T-helper 2 cell (primary cell): ENCODE results near the gene LTN1.
"Not testable (repeated sequence)": the region's sequence is repeated elsewhere in the genome, so short reads cannot be mapped to it uniquely, and the experiment has no call there.

Source experiments
- DNase-seq, 5 experiments: peaks; one replicate each; pipeline versions ENCODE4 v3.0.0 to v3.0.0-alpha.2; 2012 to 2022

LTN1 gene

GRCh38 chr21:28988146-28988545 lies 4.5 kb downstream of the LTN1 start:
- DNase-seq: not testable (repeated sequence)

DNA sequence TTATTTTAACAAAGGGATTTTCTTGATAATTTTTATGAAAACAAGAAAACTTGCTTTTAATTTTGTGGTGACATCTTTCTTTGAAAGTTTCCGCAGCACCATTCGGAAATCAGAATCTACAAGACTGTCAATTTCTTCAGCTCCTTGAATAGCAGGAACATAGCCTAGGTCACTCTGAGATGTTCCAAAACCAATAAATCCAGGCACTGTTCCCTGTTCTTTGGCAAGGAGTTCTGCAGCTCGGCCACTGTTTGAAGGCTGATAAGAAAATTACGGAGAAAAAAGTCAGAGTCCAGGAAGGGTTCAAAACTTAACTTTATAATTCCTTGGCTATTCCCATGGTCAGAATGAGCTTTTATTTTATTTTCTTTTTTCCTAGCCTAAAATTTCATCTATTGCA lies 6.0 kb downstream of the LTN1 start:
- DNase-seq: no peak

- DNase-seq: no peak
These were observed 10.0 kb downstream of the LTN1 start for GRCh38 chr21:28982637-28983036.

- DNase-seq: no peak
These were observed 13.6 kb downstream of the LTN1 start for GRCh38 chr21:28979092-28979491.

- no peak for DNase-seq
These were observed 17.3 kb downstream of the LTN1 start for GRCh38 chr21:28975397-28975796.

GRCh38 chr21:28974531-28975227 lies 18.0 kb downstream of the LTN1 start:
- DNase-seq: no peak

- no peak for DNase-seq
These were observed 20.3 kb downstream of the LTN1 start for GRCh38 chr21:28972398-28972797.

GRCh38 chr21:28971171-28971570 lies 21.5 kb downstream of the LTN1 start:
- no peak for DNase-seq

DNA sequence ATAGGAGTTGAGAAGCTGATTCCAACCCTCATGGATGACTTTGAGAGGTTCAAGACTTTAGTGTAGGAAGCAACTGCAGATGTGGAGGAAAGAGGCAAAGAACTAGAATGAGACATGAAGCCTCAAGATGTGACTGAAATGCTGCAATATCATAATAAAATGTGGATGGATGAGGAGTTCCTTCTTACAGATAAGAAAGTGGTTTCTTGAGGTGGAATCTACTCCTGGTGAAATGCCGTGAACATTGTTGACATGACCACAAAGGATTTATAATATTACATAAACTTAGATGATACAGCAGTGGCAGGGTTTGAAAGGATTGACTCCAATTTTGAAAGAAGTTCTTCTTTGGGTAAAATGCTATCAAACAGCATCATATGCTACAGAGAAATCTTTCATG lies 28.8 kb downstream of the LTN1 start:
- DNase-seq: no peak

DNA sequence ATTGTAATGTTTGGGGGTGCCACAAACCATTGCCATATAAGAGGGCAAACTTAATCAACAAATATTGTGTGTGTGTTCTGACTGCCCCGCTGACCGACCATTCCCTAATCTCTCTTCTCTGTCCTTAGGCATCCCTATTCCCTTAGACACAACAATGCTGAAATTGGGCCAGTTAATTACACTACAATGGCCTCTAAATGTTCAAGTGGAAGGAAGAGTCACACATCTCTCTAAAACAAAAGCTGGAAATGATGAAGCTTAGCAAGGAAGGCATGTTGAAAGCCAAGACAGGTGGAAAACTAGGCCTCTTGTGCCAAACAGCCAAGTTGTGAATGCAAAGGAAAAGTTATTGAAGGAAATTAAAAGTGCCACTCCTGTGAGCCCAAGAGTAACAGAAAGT lies 30.2 kb downstream of the LTN1 start:
- no peak for DNase-seq

GRCh38 chr21:28961927-28962326 lies 30.8 kb downstream of the LTN1 start:
- no peak for DNase-seq

DNA sequence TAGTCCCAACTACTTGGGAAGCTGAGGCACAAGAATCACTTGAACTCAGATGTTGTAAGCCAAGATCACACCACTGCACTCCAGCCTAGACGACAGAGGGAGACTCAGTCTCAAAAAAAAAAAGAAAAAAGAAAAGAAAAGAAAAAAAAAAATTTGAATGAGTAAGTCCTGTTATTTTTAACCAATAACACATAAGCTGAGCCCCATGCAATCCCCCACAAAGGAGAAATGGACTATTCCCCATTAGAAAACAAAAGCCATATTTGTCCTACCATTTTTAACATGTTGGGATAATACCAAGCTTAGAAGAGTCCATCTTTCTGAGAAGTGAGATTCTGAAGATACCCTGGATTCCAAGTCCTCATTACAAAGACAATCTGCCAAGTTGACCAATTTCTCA lies 32.4 kb downstream of the LTN1 start:
- no peak for DNase-seq

GRCh38 chr21:28959367-28960099 lies 33.1 kb downstream of the LTN1 start:
- DNase-seq: no peak

GRCh38 chr21:28953247-28953646 lies 39.4 kb downstream of the LTN1 start:
- peak in 1 of 5 experiments; percentile 62 for DNase-seq

DNA sequence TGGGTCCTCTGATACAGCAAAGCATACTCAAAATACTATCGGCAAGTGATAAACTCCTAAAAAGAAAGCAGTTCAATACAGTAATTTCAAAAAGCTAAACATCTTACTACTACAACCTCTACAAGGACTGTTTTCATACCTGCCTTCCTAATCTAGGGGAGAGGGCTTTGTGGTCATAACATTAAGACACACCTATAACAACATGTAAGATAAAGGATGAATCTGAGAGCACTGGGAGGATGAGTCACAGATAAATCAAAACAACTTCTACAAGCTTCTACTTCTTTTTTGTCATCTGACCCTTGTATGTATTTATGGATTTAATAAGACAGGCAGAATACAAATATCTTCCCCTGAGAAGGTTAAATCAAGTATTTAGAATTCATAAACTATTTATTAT lies 40.0 kb downstream of the LTN1 start:
- DNase-seq: peak in 1 of 5 experiments; percentile 19

DNA sequence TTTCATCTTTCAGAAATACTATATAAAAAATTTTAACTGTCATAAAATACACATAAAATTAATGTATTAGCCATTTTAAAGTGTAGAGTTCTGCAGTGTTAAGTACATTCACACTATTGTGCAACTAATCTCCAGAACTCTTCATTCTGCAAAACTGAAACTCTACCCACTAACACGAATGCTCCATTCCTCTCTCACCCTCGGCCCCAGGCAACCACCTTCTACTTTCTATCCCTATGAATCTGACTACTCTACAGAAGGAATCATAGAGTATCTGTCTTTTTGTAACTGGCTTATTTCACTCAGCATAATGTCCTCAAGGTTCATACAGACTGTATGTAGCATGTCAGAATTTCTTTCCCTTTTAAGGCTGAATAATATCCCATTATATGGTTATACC lies 43.4 kb downstream of the LTN1 start:
- DNase-seq: peak in 1 of 5 experiments; percentile 61

DNA sequence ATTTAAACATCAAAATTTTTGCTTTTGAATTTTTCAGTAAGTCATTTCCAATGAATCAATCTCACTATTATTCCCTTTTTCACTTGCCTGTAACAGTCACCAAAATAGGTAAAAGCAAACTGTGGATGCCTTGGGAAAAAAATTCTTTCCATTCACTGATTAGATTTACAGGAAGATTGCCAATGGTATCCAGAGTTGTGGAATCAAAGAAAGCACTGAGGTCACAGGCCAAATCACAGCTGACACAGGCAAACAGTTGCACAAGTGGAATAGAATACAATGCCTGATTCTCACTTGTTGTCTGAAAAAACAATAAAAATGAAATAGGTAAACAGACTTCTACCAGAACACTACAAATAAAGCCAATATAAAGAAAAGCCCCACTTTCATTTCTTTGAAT lies 48.4 kb downstream of the LTN1 start:
- DNase-seq: no peak

DNA sequence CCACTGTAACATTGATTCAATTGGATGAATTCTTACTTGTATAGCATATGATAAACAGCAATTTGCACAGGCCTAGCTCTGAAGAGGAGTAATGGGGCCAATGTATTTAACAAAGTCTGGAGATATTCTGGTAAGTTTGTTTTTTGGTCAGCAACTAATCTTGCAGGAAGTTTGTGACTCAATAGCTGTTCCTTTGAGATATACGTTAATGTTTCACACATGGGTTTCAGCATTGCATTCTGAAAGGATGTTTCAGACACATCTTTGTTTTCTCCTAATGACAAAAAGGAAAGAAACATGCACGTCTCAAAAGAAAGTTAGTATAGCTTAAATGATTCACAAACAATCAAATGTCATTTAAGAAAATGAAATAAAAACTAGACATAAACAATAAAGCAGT lies 49.0 kb downstream of the LTN1 start:
- DNase-seq: peak in 1 of 5 experiments; percentile 23

GRCh38 chr21:28938726-28939125 lies 54.0 kb downstream of the LTN1 start:
- DNase-seq: no peak

DNA sequence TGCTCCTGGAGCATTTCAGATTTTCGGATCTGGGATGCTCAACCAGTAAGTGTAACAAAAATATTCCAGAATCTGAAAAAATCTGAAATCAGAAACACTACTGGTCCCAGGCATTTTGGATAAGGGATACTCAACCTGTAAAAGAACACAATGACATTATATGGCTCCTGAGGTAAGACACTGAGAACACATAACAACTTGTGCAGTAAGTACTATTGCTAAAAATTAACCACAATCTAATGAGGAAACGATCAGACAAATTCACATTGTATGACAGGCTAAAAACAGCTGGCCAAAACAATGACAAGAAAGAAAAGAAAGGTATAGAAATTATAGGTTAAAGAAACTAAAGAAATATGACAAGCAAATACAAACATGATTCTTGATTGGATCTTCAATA lies 54.9 kb downstream of the LTN1 start:
- no peak for DNase-seq

- DNase-seq: no peak
These were observed 56.0 kb downstream of the LTN1 start for GRCh38 chr21:28936721-28937120.

GRCh38 chr21:28936036-28936435 lies 56.6 kb downstream of the LTN1 start:
- no peak for DNase-seq

DNA sequence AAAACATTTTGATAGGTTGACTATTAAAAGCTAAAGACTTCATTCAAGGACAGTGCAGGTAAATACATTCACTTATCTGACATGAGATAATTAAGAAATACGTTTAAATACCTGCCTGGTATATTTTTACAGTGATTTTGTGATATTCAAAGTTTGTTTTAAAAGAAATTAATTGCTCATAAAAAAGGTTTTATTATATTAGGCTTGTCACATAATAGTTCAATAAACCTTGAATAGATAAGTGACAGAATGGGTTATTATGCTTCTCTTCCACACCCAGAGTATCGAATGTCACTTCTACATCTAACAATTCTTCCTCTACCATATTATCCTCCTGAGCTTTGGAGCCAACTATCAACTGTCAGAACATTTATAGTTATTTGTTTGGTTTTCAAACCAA lies 60.0 kb downstream of the LTN1 start:
- DNase-seq: no peak

DNA sequence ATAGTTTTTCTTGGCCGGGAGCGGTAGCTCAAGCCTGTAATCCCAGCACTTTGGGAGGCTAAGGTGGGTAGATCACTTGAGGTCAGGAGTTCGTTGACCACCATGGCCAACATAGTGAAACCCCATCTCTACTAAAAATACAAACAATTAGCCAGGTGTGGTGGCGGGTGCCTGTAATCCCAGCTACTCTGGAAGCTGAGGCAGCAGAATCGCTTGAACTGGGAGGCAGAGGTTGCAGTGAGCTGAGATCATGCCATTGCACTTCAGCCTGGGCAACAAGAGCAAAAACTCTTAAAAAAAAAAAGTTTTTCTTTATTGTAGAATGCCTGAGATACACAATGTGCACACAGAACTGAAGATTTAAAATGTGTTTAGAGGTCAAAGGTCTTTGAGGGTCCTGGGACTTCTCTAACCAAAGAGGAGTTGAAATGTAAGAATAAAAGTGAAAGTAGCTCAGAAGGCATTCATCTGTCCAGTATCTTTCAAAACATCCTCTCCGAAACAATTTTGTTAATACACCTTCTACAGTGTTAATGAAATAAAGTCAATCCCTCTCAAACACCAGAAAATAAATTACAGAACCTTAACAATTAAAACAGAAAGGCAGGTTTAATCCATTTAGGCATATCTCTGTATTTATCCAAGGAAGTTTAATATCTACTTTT lies 60.8 kb downstream of the LTN1 start:
- not testable (repeated sequence) for DNase-seq
